GM23248 (cell line): ENCODE results near the gene BATF. TPM values are rescaled to one million over a fixed set of nuclear protein-coding genes. Genes with fewer than 3 reads are reported as not detected.

Experiments
- DNase-seq: peaks from one replicate; pipeline ENCODE4 v3.0.0-alpha.2; 2015
- H2AFZ ChIP-seq: fragments of 200-600 bp; sonication (generic); 2 replicates; pipeline ENCODE4 v1.6.1; 2016; ENCODE audit warnings: antibody characterized with exemption
- H3F3A ChIP-seq: fragments of 200-600 bp; sonication (generic); 2 replicates; pipeline ENCODE4 v1.6.1; 2016; ENCODE audit warnings: mild to moderate bottlenecking, antibody characterized with exemption, mixed run types; ENCODE audit not compliant: insufficient read depth
- H3K27ac ChIP-seq: fragments of 200-600 bp; sonication (generic); 2 replicates; pipeline ENCODE4 v1.5.1; 2016; ENCODE audit warnings: mild to moderate bottlenecking
- H3K27me3 ChIP-seq: fragments of 200-600 bp; sonication (generic); replicated peaks from 2 replicates; pipeline ENCODE4 v1.6.1; 2016; ENCODE audit warnings: mild to moderate bottlenecking; ENCODE audit not compliant: insufficient read depth
- H3K36me3 ChIP-seq: fragments of 200-600 bp; sonication (generic); 2 replicates; pipeline ENCODE4 v1.6.1; 2016; ENCODE audit warnings: low read depth, mild to moderate bottlenecking
- H3K4me1 ChIP-seq: fragments of 200-600 bp; sonication (generic); 2 replicates; pipeline ENCODE4 v1.6.1; 2016; ENCODE audit warnings: mild to moderate bottlenecking; ENCODE audit not compliant: insufficient read depth
- H3K4me2 ChIP-seq: fragments of 200-600 bp; sonication (generic); one replicate; pipeline ENCODE4 v1.6.1; 2016; ENCODE audit warnings: mild to moderate bottlenecking; ENCODE audit not compliant: unreplicated experiment
- H3K4me3 ChIP-seq: fragments of 200-600 bp; sonication (generic); 2 replicates; pipeline ENCODE4 v1.5.1; 2016; ENCODE audit warnings: mild to moderate bottlenecking
- H3K79me2 ChIP-seq: fragments of 200-600 bp; sonication (generic); 2 replicates; pipeline ENCODE4 v1.6.1; 2016; ENCODE audit warnings: mild to moderate bottlenecking; ENCODE audit not compliant: insufficient read depth
- H3K9ac ChIP-seq: fragments of 200-600 bp; sonication (generic); 2 replicates; pipeline ENCODE4 v1.6.1; 2016; ENCODE audit warnings: mild to moderate bottlenecking
- H3K9me2 ChIP-seq: fragments of 200-600 bp; sonication (generic); 2 replicates; pipeline ENCODE4 v1.6.1; 2016; ENCODE audit warnings: mixed run types, mild to moderate bottlenecking, moderate library complexity; ENCODE audit not compliant: insufficient read depth
- H3K9me3 ChIP-seq: fragments of 200-600 bp; sonication (generic); one replicate; pipeline ENCODE4 v1.6.1; 2017; ENCODE audit warnings: low read depth
- H4K20me1 ChIP-seq: fragments of 200-600 bp; sonication (generic); 2 replicates; pipeline ENCODE4 v1.6.0; 2016; ENCODE audit not compliant: insufficient read depth
- EZH2 ChIP-seq: fragments of 200-600 bp; sonication (generic); IDR thresholded peaks from 2 replicates; pipeline ENCODE4 v1.6.1; 2018; ENCODE audit warnings: antibody characterized with exemption, mild to moderate bottlenecking; ENCODE audit not compliant: insufficient read depth, poor library complexity, severe bottlenecking
- EZH2phosphoT487 ChIP-seq: fragments of 200-600 bp; sonication (generic); IDR thresholded peaks from 2 replicates; pipeline ENCODE4 v1.6.1; 2018; ENCODE audit warnings: antibody characterized with exemption, moderate library complexity, mild to moderate bottlenecking, low read depth; ENCODE audit not compliant: insufficient read depth
- WGBS, 2 experiments: methylation state at CpG; one replicate each; pipeline ENCODE4 v1.1.6; 2015 to 2017; ENCODE audit warnings: low lambda C conversion rate in 2 of 2, low coverage in 1 of 2; ENCODE audit errors: missing lambda C conversion rate in 2 of 2; 5-methylcytosine and 5-hydroxymethylcytosine counted together
- in situ Hi-C: fragments of 300-500 bp; cut with MboI; formaldehyde crosslinking; loops from 2 replicates; pipeline ENCODE4 v1.15.0; 2020
- polyA plus RNA-seq: library from polyadenylated mRNA; unstranded; fragments of >200 nt; fragmentation: Nextera tagmentation; extraction: Ambion mirVana; gene quantifications from 2 replicates; pipeline ENCODE4 v1.2.1, GENCODE V29; 2016
- total RNA-seq: library from RNA; depleted of rRNA; stranded (reverse); fragments of >200 nt; shearing (Covaris generic); gene quantifications from 2 replicates; pipeline ENCODE4 v1.2.3, GENCODE V29; 2014

Gene BATF
- total and polyA plus RNA-seq, 2 experiments from 2014 or later, result not detected

DNA sequence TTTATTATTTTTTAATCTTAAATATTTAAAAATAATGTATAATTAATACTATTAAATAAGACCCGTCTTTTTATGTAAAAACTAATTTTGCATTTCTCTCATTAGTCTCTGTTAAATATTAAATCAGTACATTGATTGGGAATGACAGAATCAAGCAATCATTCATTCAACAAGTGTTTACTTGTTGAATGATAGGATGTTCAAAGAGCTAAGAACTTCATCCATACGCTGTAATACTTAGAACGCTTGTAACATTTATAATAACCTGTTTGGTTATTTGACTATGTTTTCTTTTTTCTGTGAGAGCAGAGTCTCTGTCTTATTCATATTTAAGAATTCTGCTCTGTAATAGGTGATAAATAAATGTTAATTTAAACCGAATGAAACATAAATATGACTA is 2.9 kb upstream of the BATF start:
- no peak overlapping the region for H3K4me2 ChIP-seq
- DNase-seq, result no peak
- 0 out of 2 replicates have a peak, but pooled peaks cover 7% of the 10 kb centered on the region for H3F3A ChIP-seq
- H3K9me3 ChIP-seq, result no peaks in the 10 kb centered on the region
- H3K4me3 ChIP-seq, result no peak overlapping the region
- H3K79me2 ChIP-seq, result no peaks in the 10 kb centered on the region
- in situ Hi-C loops, result no loop called here
- H3K4me1 ChIP-seq, result no peaks in the 10 kb centered on the region
- no peak overlapping the region for H3K27ac ChIP-seq
- 94 to 95% methylated on average over 4 of the region's 4 CpGs for WGBS, 2 experiments
- H3K27me3 ChIP-seq, result peaks cover 5% of the 10 kb centered on the region; the same call in 1 of the 2 replicates
- H3K36me3 ChIP-seq, result no peaks in the 10 kb centered on the region
- no peaks in the 10 kb centered on the region for H4K20me1 ChIP-seq
- no peak for TF ChIP-seq EZH2phosphoT487
- no peak for TF ChIP-seq EZH2
- H2AFZ ChIP-seq, result no peak overlapping the region
- H3K9me2 ChIP-seq, result no peaks in the 10 kb centered on the region
- H3K9ac ChIP-seq, result no peak overlapping the region

DNA sequence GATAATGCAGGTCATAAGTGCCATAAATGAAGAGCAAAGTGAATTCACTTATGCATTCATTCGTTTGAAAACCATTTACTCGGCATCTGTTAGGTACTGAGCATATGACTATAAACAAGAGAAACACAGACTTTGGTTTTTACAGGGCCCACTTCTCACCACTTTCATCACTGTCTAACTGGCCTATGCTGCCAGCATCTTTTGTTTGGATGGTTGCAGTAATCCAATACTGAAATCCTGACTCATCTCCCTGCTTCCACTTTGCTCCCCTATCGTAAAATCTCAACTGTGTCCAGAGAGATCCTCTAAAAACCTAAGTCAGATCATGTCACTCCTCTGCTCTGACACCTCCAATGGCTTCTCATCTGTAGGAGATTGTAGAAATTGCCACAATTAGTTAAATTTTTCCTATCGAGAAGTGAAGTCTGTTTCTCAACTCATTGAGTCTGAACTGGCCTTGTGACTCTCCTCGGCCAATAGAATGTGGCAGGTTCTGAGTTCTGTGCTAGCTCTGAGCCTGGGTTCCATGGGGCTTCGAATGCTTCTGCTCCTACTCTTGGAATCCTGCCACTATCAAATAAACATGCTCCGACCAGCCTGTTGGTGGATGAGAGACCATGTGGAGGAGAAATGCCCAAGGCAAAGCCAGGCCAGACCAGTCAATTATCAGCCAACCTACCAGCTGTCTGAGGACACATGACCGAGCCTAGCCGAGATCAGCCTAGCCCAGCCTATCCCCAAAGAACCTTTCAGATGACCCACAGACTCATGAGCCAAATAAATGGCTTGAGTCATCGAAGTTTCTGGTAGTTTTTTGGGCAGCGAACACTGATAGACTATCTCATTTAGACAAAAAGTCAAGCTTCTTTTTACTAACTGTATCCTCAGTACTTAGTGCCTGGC is 2.2 kb upstream of the BATF start:
- Histone ChIP-seq H4K20me1 (no peaks in the 10 kb centered on the region), H3K4me2 (no peak overlapping the region), H3K79me2 (no peaks in the 10 kb centered on the region), H3K9me3 (no peaks in the 10 kb centered on the region), H3K4me3 (no peak overlapping the region), H3K36me3 (no peaks in the 10 kb centered on the region), H2AFZ (no peak overlapping the region), H3K9me2 (no peaks in the 10 kb centered on the region), H3K27me3 (peaks cover 5% of the 10 kb centered on the region; the same call in 1 of the 2 replicates), H3K4me1 (no peaks in the 10 kb centered on the region), H3K9ac (no peak overlapping the region), H3F3A (0 out of 2 replicates have a peak, but pooled peaks cover 7% of the 10 kb centered on the region), H3K27ac (no peak overlapping the region)
- in situ Hi-C loops, result no loop called here
- no peak for TF ChIP-seq EZH2
- no peak for TF ChIP-seq EZH2phosphoT487
- peak; percentile 51 for DNase-seq
- 87 to 89% methylated on average over 11 of the region's 11 CpGs for WGBS, 2 experiments

DNA sequence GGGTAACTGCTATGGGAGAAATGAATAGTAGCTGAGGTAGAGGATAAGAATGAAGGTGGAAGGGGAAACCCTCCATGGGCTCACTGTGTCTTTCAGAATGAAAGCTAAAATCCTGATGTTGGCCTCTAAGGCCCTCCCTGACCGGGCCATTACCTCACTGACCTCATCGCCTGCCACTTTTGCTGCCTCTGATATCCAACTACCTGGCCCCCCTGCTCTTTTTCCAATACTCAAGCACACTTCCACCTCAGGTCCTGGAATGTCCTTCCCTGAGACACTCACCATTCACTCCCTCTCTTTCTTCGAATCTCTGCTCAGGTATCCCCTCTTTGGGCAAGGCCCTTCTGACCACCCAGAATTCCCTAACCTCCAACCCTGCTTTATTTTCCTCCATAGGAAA is 1.4 kb upstream of the BATF start:
- TF ChIP-seq EZH2, result no peak
- TF ChIP-seq EZH2phosphoT487, result no peak
- 86 to 98% methylated on average over 3 of the region's 3 CpGs for WGBS, 2 experiments

DNA sequence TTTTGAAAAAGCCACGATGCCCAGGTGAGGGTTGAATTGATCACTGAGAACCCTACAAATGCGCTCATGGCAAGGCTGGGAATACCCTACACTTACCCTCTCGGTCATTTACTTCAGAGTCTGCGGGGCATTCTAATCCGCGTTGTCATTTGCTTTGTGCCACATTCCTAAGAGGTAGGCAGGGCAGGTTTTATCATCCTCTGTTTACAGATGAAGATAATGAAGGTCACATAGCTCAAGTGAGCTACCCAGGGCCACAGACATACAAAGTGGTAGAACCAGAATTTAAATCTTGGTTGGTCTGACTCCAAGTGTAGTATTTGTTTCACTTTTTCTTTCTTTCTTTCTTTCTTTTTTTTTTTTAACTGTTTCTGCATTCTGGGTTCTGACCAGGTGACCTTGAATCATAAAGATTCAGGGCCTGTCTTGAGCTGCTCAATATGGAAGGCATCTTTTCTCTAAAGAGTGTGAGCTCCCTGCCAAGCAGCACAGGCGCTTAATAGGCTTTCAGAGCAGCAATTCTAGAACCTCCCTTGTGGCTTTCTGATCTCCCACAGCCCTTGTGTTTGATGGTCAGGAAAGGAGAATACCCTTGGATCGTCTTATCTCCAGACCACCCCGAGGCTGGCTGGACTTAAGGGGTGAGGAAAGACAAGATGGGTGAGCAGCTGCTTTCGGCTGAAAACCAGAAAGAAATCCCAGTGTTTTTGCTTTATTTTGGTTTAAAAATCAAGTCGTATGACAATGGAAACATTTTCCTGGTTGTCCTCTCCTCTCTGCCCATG is 662 bp upstream of the BATF start:
- in situ Hi-C loops, result no loop called here
- Histone ChIP-seq H3K9ac (no peak overlapping the region), H2AFZ (no peak overlapping the region), H3K4me2 (no peak overlapping the region), H3K4me3 (no peak overlapping the region), H3K79me2 (no peaks in the 10 kb centered on the region), H3K4me1 (no peaks in the 10 kb centered on the region), H3K9me2 (no peaks in the 10 kb centered on the region), H4K20me1 (no peaks in the 10 kb centered on the region), H3K9me3 (no peaks in the 10 kb centered on the region), H3K27me3 (no peaks in the 10 kb centered on the region), H3K36me3 (no peaks in the 10 kb centered on the region), H3F3A (0 out of 2 replicates have a peak, but pooled peaks cover 7% of the 10 kb centered on the region), H3K27ac (no peak overlapping the region)
- WGBS, 2 experiments, result 73 to 77% methylated on average over 11 of the region's 11 CpGs
- no peak for TF ChIP-seq EZH2
- TF ChIP-seq EZH2phosphoT487, result no peak
- DNase-seq, result no peak

More for the DNA sequence above, 1.4 kb upstream of the BATF start:
- Histone ChIP-seq H3K79me2 (no peaks in the 10 kb centered on the region), H3K36me3 (no peaks in the 10 kb centered on the region), H2AFZ (no peak overlapping the region), H3K4me3 (no peak overlapping the region), H3F3A (0 out of 2 replicates have a peak, but pooled peaks cover 7% of the 10 kb centered on the region), H3K9me2 (no peaks in the 10 kb centered on the region), H4K20me1 (no peaks in the 10 kb centered on the region), H3K9ac (no peak overlapping the region), H3K27ac (no peak overlapping the region), H3K4me1 (no peaks in the 10 kb centered on the region), H3K4me2 (no peak overlapping the region), H3K9me3 (no peaks in the 10 kb centered on the region), H3K27me3 (peaks cover 3% of the 10 kb centered on the region; the same call in 1 of the 2 replicates)
- in situ Hi-C loops, result no loop called here
- DNase-seq, result no peak
